Chondrocyte (in vitro differentiated cells): ENCODE results near the gene PRKAG2. TPM values are rescaled to one million over a fixed set of nuclear protein-coding genes. Genes with fewer than 3 reads are reported as not detected.

ENCODE experiments used
- DNase-seq: peaks from one replicate; pipeline ENCODE4 v3.0.0; 2021; ENCODE audit warnings: mixed read lengths, low spot score
- H3K27ac Mint-ChIP-seq: one replicate; pipeline ENCODE4 v1.8.0; 2021; ENCODE audit warnings: mild to moderate bottlenecking, moderate library complexity, mixed read lengths; ENCODE audit not compliant: unreplicated experiment
- H3K27me3 Mint-ChIP-seq: 2 replicates; pipeline ENCODE4 v1.8.0; 2021; ENCODE audit warnings: low read depth, mixed read lengths
- H3K36me3 Mint-ChIP-seq: 2 replicates; pipeline ENCODE4 v1.8.0; 2021; ENCODE audit warnings: low read depth, mixed read lengths
- H3K4me1 Mint-ChIP-seq: 2 replicates; pipeline ENCODE4 v1.8.0; 2021; ENCODE audit warnings: low read depth, mild to moderate bottlenecking, mixed read lengths
- H3K4me3 Mint-ChIP-seq: one replicate; pipeline ENCODE4 v1.8.0; 2021; ENCODE audit warnings: mild to moderate bottlenecking, moderate library complexity, mixed read lengths; ENCODE audit not compliant: unreplicated experiment
- H3K9me3 Mint-ChIP-seq: 2 replicates; pipeline ENCODE4 v1.8.0; 2021; ENCODE audit warnings: low read depth, mixed read lengths
- CTCF ChIP-seq: fragments of 200-600 bp; sonication (generic); IDR thresholded peaks from 2 replicates; pipeline ENCODE4 v1.5.0; 2021; ENCODE audit warnings: antibody characterized with exemption, mild to moderate bottlenecking, moderate library complexity
- total RNA-seq: library from RNA; stranded (reverse); gene quantifications from 3 replicates; pipeline ENCODE4 v1.2.1, GENCODE V29; 2021

The PRKAG2 gene
- total RNA-seq, 1 donor from 2014 or later, result 35.4 TPM

DNA sequence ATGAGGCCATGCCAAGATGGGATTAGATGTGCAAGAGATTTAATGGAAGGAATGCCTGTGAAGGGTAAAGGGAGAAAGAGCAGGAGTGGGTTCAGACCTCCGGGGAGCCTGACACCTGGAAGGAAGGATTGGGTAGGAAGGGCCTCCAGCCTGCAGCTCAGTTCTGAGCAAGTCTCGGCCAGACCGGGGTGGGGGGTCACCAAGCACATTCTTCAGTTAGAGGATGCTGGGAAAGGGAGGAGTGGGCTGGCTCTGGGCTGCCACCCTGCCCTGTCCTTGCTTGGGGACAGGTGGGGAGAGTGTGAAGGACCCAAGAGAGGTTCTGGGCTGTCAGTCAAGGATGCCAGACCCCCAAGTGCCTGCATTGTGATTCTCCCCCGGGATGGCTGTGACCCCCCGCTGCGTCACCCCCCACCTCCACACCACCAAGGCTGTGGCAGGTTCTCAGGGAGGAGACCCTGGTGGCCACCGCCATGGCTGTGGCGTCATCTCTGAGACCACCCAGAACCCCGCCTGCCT lies 16.5 kb upstream of the PRKAG2 start:
- DNase-seq, result no peak
- H3K36me3 Mint-ChIP-seq, result no peaks in the 10 kb centered on the region
- H3K27me3 Mint-ChIP-seq, result peaks cover 65% of the 10 kb centered on the region
- TF ChIP-seq CTCF, result no peak
- H3K4me1 Mint-ChIP-seq, result peaks cover 6% of the 10 kb centered on the region
- no peaks in the 10 kb centered on the region for H3K9me3 Mint-ChIP-seq
- no peak overlapping the region for H3K27ac Mint-ChIP-seq
- no peak overlapping the region for H3K4me3 Mint-ChIP-seq

DNA sequence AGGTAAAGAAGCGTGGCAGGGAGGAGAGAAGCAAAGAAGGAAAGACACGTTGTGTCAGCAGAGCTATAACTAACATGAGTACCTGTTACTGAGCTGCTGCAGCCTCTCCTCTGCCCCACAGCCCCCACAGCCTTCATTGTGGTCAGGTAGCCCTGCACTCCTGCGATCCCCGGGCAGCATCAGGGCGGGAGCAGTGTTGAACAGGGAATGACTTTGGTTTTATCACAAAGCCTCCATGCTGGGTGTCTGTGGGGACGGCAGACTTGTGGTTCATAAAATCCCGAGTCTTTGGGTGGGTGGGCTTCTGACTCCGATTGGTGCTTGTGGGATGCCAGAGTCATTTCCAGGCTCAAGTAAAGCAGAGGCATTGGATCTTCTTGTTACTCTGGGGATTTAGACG lies 14.8 kb upstream of the PRKAG2 start:
- Mint-ChIP-seq H3K4me3 (no peak overlapping the region), H3K27ac (no peak overlapping the region), H3K36me3 (no peaks in the 10 kb centered on the region), H3K9me3 (no peaks in the 10 kb centered on the region), H3K4me1 (peaks cover 2% of the 10 kb centered on the region), H3K27me3 (peaks cover 64% of the 10 kb centered on the region)
- DNase-seq, result no peak
- no peak for TF ChIP-seq CTCF

DNA sequence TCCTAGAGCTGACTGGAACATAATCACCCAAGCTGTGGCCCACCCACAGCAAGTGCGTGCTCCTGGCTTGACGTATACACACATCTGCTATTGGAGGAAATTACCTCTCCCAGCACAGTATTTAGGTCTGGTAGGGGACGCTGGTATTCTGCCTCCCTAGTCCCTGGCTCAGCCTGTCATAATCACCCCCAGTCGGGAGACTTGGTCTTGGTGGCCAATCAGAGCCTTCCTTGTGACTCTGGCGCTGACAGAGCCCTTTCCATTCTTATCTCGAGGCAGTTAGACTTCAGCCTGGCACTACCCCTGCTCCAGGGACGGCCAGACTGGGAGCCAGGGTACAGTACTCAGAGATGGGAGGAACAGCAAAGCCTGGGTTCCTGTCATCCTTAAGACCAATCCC lies 14.3 kb upstream of the PRKAG2 start:
- Mint-ChIP-seq H3K27me3 (peaks cover 69% of the 10 kb centered on the region), H3K4me1 (peaks cover 2% of the 10 kb centered on the region), H3K9me3 (no peaks in the 10 kb centered on the region), H3K36me3 (peaks cover under 1% of the 10 kb centered on the region), H3K27ac (no peak overlapping the region), H3K4me3 (no peak overlapping the region)
- no peak for TF ChIP-seq CTCF
- DNase-seq, result no peak

DNA sequence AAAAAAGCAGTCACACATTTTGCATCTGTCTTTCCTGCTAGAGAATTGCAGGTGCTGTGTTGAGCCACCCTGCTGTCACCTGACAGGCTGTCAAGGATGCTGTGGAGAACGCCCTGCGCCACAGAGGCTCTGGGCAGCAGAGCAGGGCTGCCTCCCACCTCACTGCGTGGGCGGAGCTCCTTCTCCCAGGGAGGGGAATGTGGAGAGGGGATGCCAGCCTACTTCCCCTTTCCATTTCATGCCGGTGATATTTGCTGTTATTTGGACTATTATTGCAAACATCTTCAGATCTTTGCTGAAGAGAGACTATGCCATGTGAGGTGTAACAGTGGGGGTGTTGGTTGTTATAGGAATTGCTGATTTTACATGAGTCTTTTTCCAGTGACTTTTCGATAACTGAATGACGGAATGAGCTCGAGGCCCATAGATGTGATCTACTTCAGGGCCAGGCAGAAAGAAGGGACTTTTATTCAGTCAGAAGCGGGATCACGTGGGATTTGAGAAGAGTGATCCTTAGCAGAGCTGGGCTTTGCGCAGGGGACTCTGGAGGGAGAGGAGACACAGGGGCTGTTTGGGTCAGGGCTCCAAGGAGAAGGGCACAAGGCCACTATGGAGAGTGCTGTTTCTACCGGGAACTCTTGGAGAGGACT lies 13.6 kb upstream of the PRKAG2 start:
- H3K27ac Mint-ChIP-seq, result no peak overlapping the region
- H3K4me1 Mint-ChIP-seq, result peaks cover 2% of the 10 kb centered on the region
- TF ChIP-seq CTCF, result no peak
- no peak overlapping the region for H3K4me3 Mint-ChIP-seq
- peaks cover 74% of the 10 kb centered on the region for H3K27me3 Mint-ChIP-seq
- H3K36me3 Mint-ChIP-seq, result peaks cover 3% of the 10 kb centered on the region
- no peak for DNase-seq
- H3K9me3 Mint-ChIP-seq, result no peaks in the 10 kb centered on the region

GRCh38 chr7:151889406-151890354 lies 12.8 kb upstream of the PRKAG2 start:
- Mint-ChIP-seq H3K9me3 (no peaks in the 10 kb centered on the region), H3K36me3 (peaks cover 3% of the 10 kb centered on the region), H3K4me1 (peaks cover 2% of the 10 kb centered on the region), H3K27me3 (peaks cover 78% of the 10 kb centered on the region), H3K27ac (no peak overlapping the region), H3K4me3 (no peak overlapping the region)
- no peak for DNase-seq
- no peak for TF ChIP-seq CTCF
